NT2/D1 (cell line): Measurements from ENCODE around the gene FBLN2.

Experiments used
- SUZ12 ChIP-seq: IDR thresholded peaks from 2 replicates; pipeline ENCODE4 v1.6.1; 2011; ENCODE audit not compliant: insufficient read length, insufficient read depth; ENCODE audit errors: extremely low read depth
- YY1 ChIP-seq: IDR thresholded peaks from 2 replicates; pipeline ENCODE4 v1.6.1; 2011; ENCODE audit not compliant: insufficient read length, insufficient read depth
- ZNF274 ChIP-seq: IDR thresholded peaks from 2 replicates; pipeline ENCODE4 v1.6.1; 2011; ENCODE audit warnings: mild to moderate bottlenecking, low read depth, low read length

- TF ChIP-seq YY1: no peak
- no peak for TF ChIP-seq ZNF274
- TF ChIP-seq SUZ12: no peak
These were observed 9.0 kb downstream of the FBLN2 start for GRCh38 chr3:13557926-13558325.
